ENCODE data around the gene NLK.

NLK gene

DNA sequence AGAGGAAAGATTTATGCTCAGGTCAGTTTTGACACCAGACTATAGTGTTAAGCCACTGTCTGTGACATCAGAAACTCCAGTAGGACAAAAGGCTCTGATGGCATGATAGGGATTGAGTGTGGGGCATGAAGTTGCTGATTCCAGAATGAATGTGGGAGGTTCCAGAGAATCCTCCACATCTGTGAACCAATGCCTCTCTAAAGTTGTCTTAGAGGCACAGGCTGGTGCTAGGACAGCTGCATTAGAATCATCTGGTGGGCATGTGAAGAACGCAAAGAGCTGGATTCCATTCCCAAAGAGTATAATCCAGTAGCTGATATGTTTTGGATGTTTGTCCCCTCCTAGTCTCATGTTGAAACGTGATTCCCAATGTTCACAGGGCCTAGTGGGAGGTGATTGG, 32.1 kb upstream of the NLK start:
- ATAC-seq = no peak
- TF ChIP-seq ISL1 (CRISPR knock-in tag; IDR thresholded peaks at IDR 0.05) (no peak), ZNF565 (CRISPR knock-in tag; conservative IDR thresholded peaks at IDR 0.05; ENCODE audit: low read depth) (no peak), ZNF70 (CRISPR knock-in tag; IDR thresholded peaks at IDR 0.05) (no peak), ARNTL (CRISPR knock-in tag; IDR thresholded peaks at IDR 0.05; ENCODE audit: borderline replicate concordance, low read depth) (no peak), ZFP3 (CRISPR knock-in tag; IDR thresholded peaks at IDR 0.05) (no peak), RARB (CRISPR knock-in tag; IDR thresholded peaks at IDR 0.05) (no peak), ZFP30 (CRISPR knock-in tag; IDR thresholded peaks at IDR 0.05) (no peak), OSR1 (CRISPR knock-in tag; IDR thresholded peaks at IDR 0.05) (no peak), ZC3H10 (CRISPR knock-in tag; IDR thresholded peaks at IDR 0.05) (no peak), TCF4 (CRISPR knock-in tag; IDR thresholded peaks at IDR 0.05; ENCODE audit: borderline replicate concordance) (no peak), TOX (CRISPR knock-in tag; IDR thresholded peaks at IDR 0.05; ENCODE audit: borderline replicate concordance) (no peak), PPARA (CRISPR knock-in tag; IDR thresholded peaks at IDR 0.05; ENCODE audit: borderline replicate concordance) (no peak), SNAI2 (CRISPR knock-in tag; IDR thresholded peaks at IDR 0.05) (no peak)
- TF ChIP-seq, protein P1, sequence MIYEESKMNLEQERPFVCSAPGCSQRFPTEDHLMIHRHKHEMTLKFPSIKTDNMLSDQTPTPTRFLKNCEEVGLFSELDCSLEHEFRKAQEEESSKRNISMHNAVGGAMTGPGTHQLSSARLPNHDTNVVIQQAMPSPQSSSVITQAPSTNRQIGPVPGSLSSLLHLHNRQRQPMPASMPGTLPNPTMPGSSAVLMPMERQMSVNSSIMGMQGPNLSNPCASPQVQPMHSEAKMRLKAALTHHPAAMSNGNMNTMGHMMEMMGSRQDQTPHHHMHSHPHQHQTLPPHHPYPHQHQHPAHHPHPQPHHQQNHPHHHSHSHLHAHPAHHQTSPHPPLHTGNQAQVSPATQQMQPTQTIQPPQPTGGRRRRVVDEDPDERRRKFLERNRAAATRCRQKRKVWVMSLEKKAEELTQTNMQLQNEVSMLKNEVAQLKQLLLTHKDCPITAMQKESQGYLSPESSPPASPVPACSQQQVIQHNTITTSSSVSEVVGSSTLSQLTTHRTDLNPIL (CRISPR knock-in tag; IDR thresholded peaks at IDR 0.05; ENCODE audit: low read depth) = no peak

DNA sequence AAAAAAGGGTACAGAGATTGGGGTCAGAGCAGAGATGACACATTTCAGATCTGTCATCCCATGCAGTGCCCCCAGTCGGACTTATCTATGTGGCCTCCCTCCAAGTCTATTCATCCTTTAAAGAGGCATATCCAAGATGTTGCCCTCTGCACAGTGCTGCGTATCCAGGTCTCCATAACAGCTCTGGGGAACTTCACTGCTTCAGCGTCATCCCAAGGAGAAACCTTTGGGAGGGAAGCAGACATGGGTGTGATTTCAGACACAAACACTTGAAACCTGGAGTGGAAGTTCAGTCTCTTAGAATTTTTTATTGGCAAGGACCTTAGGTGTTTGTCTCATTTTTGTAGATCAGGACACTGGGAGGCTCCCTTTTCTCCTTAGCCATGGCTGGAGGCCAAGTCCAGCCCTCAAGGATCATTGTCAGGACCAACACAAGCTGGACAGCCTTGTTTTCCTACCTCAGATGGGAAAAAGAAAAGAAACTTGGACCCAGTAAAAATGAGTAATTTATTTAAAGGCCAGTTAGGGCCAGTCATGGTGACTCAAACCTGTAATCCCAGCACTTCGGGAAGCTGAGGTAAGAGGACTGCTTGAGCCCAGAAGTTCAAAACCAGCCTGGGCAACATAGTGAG, 23.9 kb upstream of the NLK start:
- no peak for ATAC-seq
- no peak for TF ChIP-seq ZNF565 (CRISPR knock-in tag; conservative IDR thresholded peaks at IDR 0.05; ENCODE audit: low read depth)
- no peak for TF ChIP-seq PPARA (CRISPR knock-in tag; IDR thresholded peaks at IDR 0.05; ENCODE audit: borderline replicate concordance)
- no peak for TF ChIP-seq OSR1 (CRISPR knock-in tag; IDR thresholded peaks at IDR 0.05)
- TF ChIP-seq, protein P2, sequence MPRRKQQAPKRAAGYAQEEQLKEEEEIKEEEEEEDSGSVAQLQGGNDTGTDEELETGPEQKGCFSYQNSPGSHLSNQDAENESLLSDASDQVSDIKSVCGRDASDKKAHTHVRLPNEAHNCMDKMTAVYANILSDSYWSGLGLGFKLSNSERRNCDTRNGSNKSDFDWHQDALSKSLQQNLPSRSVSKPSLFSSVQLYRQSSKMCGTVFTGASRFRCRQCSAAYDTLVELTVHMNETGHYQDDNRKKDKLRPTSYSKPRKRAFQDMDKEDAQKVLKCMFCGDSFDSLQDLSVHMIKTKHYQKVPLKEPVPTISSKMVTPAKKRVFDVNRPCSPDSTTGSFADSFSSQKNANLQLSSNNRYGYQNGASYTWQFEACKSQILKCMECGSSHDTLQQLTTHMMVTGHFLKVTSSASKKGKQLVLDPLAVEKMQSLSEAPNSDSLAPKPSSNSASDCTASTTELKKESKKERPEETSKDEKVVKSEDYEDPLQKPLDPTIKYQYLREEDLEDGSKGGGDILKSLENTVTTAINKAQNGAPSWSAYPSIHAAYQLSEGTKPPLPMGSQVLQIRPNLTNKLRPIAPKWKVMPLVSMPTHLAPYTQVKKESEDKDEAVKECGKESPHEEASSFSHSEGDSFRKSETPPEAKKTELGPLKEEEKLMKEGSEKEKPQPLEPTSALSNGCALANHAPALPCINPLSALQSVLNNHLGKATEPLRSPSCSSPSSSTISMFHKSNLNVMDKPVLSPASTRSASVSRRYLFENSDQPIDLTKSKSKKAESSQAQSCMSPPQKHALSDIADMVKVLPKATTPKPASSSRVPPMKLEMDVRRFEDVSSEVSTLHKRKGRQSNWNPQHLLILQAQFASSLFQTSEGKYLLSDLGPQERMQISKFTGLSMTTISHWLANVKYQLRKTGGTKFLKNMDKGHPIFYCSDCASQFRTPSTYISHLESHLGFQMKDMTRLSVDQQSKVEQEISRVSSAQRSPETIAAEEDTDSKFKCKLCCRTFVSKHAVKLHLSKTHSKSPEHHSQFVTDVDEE (CRISPR knock-in tag; IDR thresholded peaks at IDR 0.05) = no peak
- TF ChIP-seq TCF4 (CRISPR knock-in tag; IDR thresholded peaks at IDR 0.05; ENCODE audit: borderline replicate concordance) = no peak

DNA sequence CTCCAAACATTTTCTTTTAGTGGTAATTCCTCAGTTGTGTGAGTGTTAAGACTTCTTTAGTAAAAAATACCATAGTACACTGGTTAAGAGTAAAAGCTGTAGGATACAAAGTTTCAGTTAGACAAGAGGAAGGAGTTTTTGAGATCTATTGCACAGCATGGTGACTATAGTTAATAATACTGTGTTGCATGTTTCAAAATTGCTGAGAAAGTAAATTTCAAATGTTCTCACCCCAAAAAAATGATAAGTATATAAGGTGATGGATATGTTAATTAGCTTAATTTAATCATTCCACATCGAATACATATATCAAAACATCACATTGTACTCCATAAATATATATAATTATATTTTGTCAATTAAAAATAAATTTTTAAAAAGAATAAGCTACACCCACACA, 22.0 kb upstream of the NLK start:
- no peak for TF ChIP-seq ZNF70 (CRISPR knock-in tag; IDR thresholded peaks at IDR 0.05)
- TF ChIP-seq, protein P3, sequence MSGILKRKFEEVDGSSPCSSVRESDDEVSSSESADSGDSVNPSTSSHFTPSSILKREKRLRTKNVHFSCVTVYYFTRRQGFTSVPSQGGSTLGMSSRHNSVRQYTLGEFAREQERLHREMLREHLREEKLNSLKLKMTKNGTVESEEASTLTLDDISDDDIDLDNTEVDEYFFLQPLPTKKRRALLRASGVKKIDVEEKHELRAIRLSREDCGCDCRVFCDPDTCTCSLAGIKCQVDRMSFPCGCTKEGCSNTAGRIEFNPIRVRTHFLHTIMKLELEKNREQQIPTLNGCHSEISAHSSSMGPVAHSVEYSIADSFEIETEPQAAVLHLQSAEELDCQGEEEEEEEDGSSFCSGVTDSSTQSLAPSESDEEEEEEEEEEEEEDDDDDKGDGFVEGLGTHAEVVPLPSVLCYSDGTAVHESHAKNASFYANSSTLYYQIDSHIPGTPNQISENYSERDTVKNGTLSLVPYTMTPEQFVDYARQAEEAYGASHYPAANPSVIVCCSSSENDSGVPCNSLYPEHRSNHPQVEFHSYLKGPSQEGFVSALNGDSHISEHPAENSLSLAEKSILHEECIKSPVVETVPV (CRISPR knock-in tag; IDR thresholded peaks at IDR 0.05) = no peak
- TF ChIP-seq TOX (CRISPR knock-in tag; IDR thresholded peaks at IDR 0.05; ENCODE audit: borderline replicate concordance) = no peak
- TF ChIP-seq TCF4 (CRISPR knock-in tag; IDR thresholded peaks at IDR 0.05; ENCODE audit: borderline replicate concordance) = no peak
- no peak for TF ChIP-seq ESRRG (CRISPR knock-in tag; IDR thresholded peaks at IDR 0.05)
- TF ChIP-seq, protein P1 (CRISPR knock-in tag; IDR thresholded peaks at IDR 0.05; ENCODE audit: low read depth) = no peak
- no peak for TF ChIP-seq ZNF8 (CRISPR knock-in tag; IDR thresholded peaks at IDR 0.05)
- no peak for TF ChIP-seq CSDC2 (CRISPR knock-in tag; IDR thresholded peaks at IDR 0.05)
- no peak for TF ChIP-seq GLIS3 (CRISPR knock-in tag; IDR thresholded peaks at IDR 0.05)
- TF ChIP-seq ARNTL (CRISPR knock-in tag; IDR thresholded peaks at IDR 0.05; ENCODE audit: borderline replicate concordance, low read depth) = no peak
- TF ChIP-seq, protein P4, sequence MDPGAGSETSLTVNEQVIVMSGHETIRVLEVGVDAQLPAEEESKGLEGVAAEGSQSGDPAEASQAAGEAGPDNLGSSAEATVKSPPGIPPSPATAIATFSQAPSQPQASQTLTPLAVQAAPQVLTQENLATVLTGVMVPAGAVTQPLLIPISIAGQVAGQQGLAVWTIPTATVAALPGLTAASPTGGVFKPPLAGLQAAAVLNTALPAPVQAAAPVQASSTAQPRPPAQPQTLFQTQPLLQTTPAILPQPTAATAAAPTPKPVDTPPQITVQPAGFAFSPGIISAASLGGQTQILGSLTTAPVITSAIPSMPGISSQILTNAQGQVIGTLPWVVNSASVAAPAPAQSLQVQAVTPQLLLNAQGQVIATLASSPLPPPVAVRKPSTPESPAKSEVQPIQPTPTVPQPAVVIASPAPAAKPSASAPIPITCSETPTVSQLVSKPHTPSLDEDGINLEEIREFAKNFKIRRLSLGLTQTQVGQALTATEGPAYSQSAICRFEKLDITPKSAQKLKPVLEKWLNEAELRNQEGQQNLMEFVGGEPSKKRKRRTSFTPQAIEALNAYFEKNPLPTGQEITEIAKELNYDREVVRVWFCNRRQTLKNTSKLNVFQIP (CRISPR knock-in tag; IDR thresholded peaks at IDR 0.05; ENCODE audit: borderline replicate concordance, low read depth) = no peak
- no peak for TF ChIP-seq RARB (CRISPR knock-in tag; IDR thresholded peaks at IDR 0.05)
- no peak for TF ChIP-seq BACH2 (CRISPR knock-in tag; IDR thresholded peaks at IDR 0.05; ENCODE audit: borderline replicate concordance)
- TF ChIP-seq SNAI2 (CRISPR knock-in tag; IDR thresholded peaks at IDR 0.05) = no peak
- no peak for TF ChIP-seq ZC3H10 (CRISPR knock-in tag; IDR thresholded peaks at IDR 0.05)
- TF ChIP-seq PPARA (CRISPR knock-in tag; IDR thresholded peaks at IDR 0.05; ENCODE audit: borderline replicate concordance) = no peak
- TF ChIP-seq, protein P5, sequence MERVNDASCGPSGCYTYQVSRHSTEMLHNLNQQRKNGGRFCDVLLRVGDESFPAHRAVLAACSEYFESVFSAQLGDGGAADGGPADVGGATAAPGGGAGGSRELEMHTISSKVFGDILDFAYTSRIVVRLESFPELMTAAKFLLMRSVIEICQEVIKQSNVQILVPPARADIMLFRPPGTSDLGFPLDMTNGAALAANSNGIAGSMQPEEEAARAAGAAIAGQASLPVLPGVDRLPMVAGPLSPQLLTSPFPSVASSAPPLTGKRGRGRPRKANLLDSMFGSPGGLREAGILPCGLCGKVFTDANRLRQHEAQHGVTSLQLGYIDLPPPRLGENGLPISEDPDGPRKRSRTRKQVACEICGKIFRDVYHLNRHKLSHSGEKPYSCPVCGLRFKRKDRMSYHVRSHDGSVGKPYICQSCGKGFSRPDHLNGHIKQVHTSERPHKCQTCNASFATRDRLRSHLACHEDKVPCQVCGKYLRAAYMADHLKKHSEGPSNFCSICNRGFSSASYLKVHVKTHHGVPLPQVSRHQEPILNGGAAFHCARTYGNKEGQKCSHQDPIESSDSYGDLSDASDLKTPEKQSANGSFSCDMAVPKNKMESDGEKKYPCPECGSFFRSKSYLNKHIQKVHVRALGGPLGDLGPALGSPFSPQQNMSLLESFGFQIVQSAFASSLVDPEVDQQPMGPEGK (CRISPR knock-in tag; IDR thresholded peaks at IDR 0.05; ENCODE audit: borderline replicate concordance) = no peak
- ATAC-seq = no peak

Measured in SK-N-SH treated with all-trans-retinoic acid at 6 μM for 48 hours (cell line).